Measurements from ENCODE around the gene EML4.

EML4 gene

DNA sequence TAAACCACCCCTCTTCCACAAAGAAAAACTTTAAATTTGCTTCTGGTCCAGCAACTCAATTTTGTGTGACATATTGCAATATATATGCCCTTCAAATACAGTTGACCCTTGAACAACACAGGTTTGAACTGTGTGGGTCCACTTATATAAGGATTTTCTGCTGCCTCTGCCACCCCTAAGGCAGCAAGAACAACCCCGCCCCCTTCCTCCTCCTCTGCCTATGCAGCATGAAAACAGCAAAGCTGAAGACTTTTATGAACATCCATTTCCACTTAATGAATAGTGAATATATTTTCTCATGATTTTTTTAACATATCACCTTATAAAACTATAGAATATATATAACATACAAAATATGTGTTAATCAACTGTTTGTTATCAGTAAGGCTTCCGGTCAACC, 58.3 kb downstream of the EML4 start:
- DNase-seq: no peak

DNA sequence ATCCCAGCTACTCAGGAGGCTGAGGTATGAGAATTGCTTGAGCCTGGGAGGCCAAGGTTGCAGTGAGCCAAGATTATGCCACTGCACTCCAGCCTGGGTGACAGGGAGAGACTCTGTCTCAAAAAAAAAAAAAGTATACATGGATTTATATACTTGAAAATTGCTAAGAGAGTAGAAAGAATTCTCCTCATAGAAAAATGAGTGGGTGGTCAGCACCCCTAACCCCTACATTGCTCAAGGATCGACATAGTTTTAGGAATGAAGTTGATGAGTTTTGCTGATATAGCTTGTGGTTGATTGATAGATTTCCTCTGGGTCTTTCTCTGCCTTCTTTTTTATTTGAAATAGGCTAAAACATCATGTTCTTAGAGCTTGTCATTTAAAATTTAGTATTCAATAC, 58.9 kb downstream of the EML4 start:
- no peak for DNase-seq

- DNase-seq: no peak
Observed at GRCh38 chr2:42229949-42230348, 60.8 kb downstream of the EML4 start.

- DNase-seq: no peak
Observed at GRCh38 chr2:42230891-42231290, 61.7 kb downstream of the EML4 start.

- DNase-seq: no peak
Observed at GRCh38 chr2:42232024-42232423, 62.9 kb downstream of the EML4 start.

DNA sequence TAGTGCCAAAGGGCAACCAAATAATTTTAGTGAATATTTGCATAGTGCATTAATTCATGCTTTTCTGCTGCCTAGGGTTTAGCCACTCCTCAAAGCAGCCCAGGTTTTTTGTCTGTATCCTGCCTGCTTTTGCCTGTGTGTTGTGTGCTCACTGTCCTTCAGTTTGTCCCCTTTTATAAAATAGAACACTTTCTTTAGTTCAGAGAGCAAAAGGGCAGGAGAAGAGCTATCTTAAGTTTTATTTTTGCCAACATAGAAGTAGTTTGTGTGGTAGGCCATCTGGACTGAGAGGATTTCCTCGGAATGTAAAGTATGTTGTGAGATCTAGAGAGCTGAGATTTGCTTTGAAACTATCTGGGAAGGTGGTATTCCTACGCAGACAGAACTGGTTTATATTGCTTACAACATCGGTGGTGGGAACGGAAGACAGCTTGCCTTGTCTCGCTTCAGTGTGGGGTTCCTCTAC, 64.9 kb downstream of the EML4 start:
- DNase-seq: no peak

DNA sequence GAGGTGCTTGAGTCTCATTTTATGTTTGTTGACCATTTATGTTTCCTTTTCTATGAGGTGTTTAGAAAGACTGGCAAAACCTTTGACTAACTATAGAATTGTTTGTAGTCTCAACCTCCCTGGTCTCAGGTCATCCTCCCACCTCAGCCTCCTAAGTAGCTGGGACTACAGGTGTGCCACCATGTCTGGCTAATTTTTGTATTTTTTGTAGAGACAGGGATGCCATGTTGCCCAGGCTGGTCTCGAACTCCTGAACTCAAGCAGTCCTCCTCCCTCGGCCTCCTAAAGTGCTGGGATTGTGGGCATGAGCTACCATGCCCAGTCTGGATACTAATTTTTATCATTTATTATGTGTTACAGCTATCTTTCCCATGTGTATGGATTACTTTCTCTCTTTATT, 67.8 kb downstream of the EML4 start:
- DNase-seq: no peak

GRCh38 chr2:42238644-42239288, 69.6 kb downstream of the EML4 start:
- peak; percentile 28 to 74 for DNase-seq

DNA sequence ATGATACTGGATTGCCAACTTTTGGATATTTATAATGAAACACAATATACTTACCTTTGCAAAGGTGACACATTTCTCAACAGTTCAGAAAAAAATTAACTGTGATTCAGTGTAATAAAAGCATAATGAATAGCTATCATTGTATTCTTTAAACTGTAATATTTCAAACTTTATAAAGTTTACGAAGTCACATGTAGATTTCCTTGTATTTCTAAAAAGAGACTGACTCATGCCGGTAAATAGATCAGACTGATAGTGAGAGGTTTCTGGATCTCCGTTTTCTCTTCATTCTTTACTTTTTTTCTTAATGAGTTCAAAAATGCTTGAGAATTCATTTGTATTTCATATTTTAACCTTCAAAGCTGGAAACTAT, 70.1 kb downstream of the EML4 start:
- DNase-seq: no peak

- DNase-seq: no peak
Observed at GRCh38 chr2:42239811-42240210, 70.7 kb downstream of the EML4 start.

DNA sequence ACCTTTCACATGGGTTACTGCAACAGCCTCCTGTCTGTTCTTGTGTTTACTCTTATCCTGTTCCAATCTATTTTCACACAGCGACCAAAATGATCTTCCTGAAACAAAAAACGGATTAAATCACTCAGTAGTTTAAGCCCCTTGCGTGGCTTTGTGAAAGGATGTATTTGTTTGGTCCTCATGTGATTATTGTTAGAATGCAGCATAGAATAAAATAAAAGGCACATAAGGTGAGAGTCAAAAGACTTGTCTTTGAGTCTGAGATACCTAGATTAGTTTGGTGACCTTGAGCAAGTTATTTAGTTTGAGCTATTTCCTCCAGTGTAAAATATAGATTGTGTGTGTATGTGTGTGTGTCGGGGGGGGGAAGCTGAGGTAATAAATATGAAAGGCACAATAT, 72.4 kb downstream of the EML4 start:
- DNase-seq: no peak

DNA sequence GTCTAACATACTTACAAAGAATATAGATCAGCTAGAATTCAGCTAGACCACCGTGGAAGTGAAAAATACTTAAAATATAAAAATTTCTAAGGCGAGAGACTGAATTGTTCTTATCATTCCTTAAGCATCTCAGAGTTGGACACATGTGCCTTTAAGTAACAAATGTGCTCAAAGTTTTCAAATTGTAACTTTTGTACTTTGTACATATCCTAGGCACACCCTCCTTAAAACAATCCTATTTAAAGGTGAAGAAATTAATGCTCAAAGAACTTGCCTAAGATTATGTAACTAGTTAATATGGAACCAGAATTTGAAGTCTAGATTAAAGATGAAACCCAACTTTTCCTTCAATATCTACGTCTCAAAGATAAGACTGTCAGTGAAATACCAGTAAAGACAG, 74.1 kb downstream of the EML4 start:
- DNase-seq: no peak

- no peak for DNase-seq
Observed at GRCh38 chr2:42244520-42244919, 75.4 kb downstream of the EML4 start.

GRCh38 chr2:42245396-42245795, 76.2 kb downstream of the EML4 start:
- no peak for DNase-seq

- DNase-seq: no peak
Observed at GRCh38 chr2:42246562-42246961, 77.4 kb downstream of the EML4 start.

- no peak for DNase-seq
Observed at GRCh38 chr2:42248846-42249245, 79.7 kb downstream of the EML4 start.

- DNase-seq: no peak
Observed at GRCh38 chr2:42249284-42249683, 80.1 kb downstream of the EML4 start.

DNA sequence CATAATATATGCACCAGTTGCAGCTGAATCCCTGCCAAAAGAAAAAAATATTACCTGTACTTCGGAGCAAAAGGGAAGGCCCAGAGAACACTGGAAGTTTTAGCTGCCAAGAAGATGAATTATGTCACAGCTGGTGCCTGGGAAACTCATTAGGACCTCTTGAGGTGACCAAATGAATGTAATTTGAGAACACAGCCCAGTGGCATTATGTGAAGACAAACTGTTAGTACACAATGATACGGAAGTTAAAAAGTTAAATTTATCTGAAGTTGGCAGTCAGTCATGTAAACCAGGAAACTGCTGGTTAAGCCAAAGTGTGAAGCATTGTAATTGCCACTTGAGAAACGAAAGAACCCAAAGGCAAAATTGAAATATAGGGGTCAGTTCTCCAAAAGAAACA, 80.7 kb downstream of the EML4 start:
- peak; percentile 86 to 94 for DNase-seq

GRCh38 chr2:42250925-42251324, 81.8 kb downstream of the EML4 start:
- DNase-seq: no peak

DNA sequence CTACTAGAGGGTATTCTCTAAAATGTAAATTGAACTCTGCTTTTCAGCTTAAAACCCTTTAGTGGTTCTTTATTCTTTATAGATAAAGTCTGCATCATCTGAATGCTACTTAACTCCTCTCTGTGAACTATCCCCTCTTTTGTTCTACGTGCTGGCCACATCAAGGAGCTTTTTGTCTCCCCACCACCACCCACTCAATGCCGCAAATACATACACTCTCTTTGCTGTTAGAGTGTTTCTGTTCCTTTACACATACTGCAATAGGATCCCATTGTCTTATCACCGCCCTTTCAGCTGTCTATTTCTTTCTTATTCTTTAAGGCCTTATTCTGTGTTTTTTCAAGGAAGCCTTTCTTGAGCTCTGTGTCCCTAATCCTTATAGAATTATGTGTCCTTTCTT, 83.3 kb downstream of the EML4 start:
- DNase-seq: no peak

GRCh38 chr2:42254186-42254895, 85.2 kb downstream of the EML4 start:
- DNase-seq: no peak

GRCh38 chr2:42256505-42256904, 87.4 kb downstream of the EML4 start:
- no peak for DNase-seq

- peak in 1 of 2 experiments; percentile 47 for DNase-seq
Observed at GRCh38 chr2:42261518-42262195, 92.5 kb downstream of the EML4 start.

GRCh38 chr2:42266236-42266635, 97.1 kb downstream of the EML4 start:
- no peak for DNase-seq

Measured in NCI-H524 (cell line).